K562 (cell line): ENCODE data around the gene COPA. TPM values are rescaled to one million over a fixed set of nuclear protein-coding genes. Genes with fewer than 3 reads are reported as not detected.

Experiments used
- ATF1 ChIP-seq, 2 experiments: fragments of 450-650 bp in 1 of 2; IDR thresholded peaks; 2 replicates each; pipeline ENCODE4 v1.6.1; 2016; ENCODE audit warnings: missing compliant biosample characterization in 1 of 2, missing genetic modification characterization in 1 of 2
- CREB1 ChIP-seq, 2 experiments: sonication (generic) in 1 of 2; formaldehyde crosslinking in 1 of 2; IDR thresholded peaks; 2 replicates each; pipeline versions ENCODE4 v1.6.1 to v1.8.0; 2012 to 2022; ENCODE audit warnings: inconsistent platforms in 1 of 2, mild to moderate bottlenecking in 1 of 2, missing genetic modification reagents in 1 of 2, moderate library complexity in 1 of 2
- FOXK1 ChIP-seq: sonication (generic); formaldehyde crosslinking; IDR thresholded peaks from 2 replicates; pipeline ENCODE4 v1.8.0; 2022; ENCODE audit warnings: missing genetic modification reagents, mild to moderate bottlenecking, borderline replicate concordance
- GTF2E2 ChIP-seq: fragments of 200-800 bp; sonication (Bioruptor generic); IDR thresholded peaks from 2 replicates; pipeline ENCODE4 v1.6.1; 2016; ENCODE audit warnings: missing genetic modification characterization, missing compliant biosample characterization
- HNRNPL ChIP-seq: fragments of 200-400 bp; formaldehyde crosslinking; IDR thresholded peaks from 2 replicates; pipeline ENCODE4 v1.6.1; 2017; ENCODE audit warnings: low read depth, mild to moderate bottlenecking, low read length
- MAFF ChIP-seq: IDR thresholded peaks from 2 replicates; pipeline ENCODE4 v1.6.1; 2012; ENCODE audit warnings: low read length, improper control_type of control experiment
- MAFK ChIP-seq: IDR thresholded peaks from 2 replicates; pipeline ENCODE4 v1.6.1; 2011; ENCODE audit warnings: low read length, improper control_type of control experiment
- NKRF ChIP-seq: fragments of 450-650 bp; IDR thresholded peaks from 2 replicates; pipeline ENCODE4 v1.6.1; 2016; ENCODE audit warnings: borderline replicate concordance
- SIRT6 ChIP-seq: IDR thresholded peaks from one replicate; pipeline ENCODE4 v1.6.1; 2012; ENCODE audit warnings: low read depth, mild to moderate bottlenecking, control low read depth, inconsistent platforms, low read length, moderate library complexity
- SREBF1 ChIP-seq: fragments of 150-350 bp; IDR thresholded peaks from 2 replicates; pipeline ENCODE4 v1.6.1; 2014; ENCODE audit warnings: antibody characterized with exemption, low read depth, low read length, borderline replicate concordance
- SREBF2 ChIP-seq: sonication (generic); formaldehyde crosslinking; IDR thresholded peaks from 2 replicates; pipeline ENCODE4 v1.4.0; 2020; ENCODE audit warnings: mild to moderate bottlenecking, missing genetic modification reagents
- UBTF ChIP-seq, 2 experiments: IDR thresholded peaks; 2 replicates each; pipeline ENCODE4 v1.6.1; 2012; ENCODE audit warnings: improper control_type of control experiment in 2 of 2, low read depth in 2 of 2, low read length in 2 of 2, borderline replicate concordance in 1 of 2
- ZNF175 ChIP-seq: fragments of 200-800 bp; sonication (Bioruptor generic); IDR thresholded peaks from 2 replicates; pipeline ENCODE4 v1.6.1; 2016; ENCODE audit warnings: low read depth, mild to moderate bottlenecking, missing genetic modification characterization, missing compliant biosample characterization
- ZNF23 ChIP-seq: fragments of 250-450 bp; sonication (Bioruptor Pico); IDR thresholded peaks from 2 replicates; pipeline ENCODE4 v1.4.0; 2020; ENCODE audit warnings: mild to moderate bottlenecking
- ZNF507 ChIP-seq: conservative IDR thresholded peaks from 2 replicates; pipeline ENCODE4 v1.6.1; 2017; ENCODE audit warnings: missing genetic modification characterization, missing compliant biosample characterization
- ZNF668 ChIP-seq: fragments of 250-450 bp; sonication (Bioruptor Pico); IDR thresholded peaks from 2 replicates; pipeline ENCODE4 v1.8.0; 2022; ENCODE audit warnings: mild to moderate bottlenecking, inconsistent platforms
- polyA plus RNA-seq, 8 experiments: library from polyadenylated mRNA; depleted of rRNA in 4 of 8; stranded (reverse) in 5 of 8; unstranded in 3 of 8; fragments of >200 nt; fragmentation: Nextera tagmentation in 2 of 8; fragmentation: Illumina TruSeq in 1 of 8; extraction: Ambion mirVana in 2 of 8; extraction: Trizol in 1 of 8; gene quantifications; 2 replicates each; pipeline versions ENCODE4 v1.2.1 to v1.2.3, GENCODE V29; 2011 to 2014; ENCODE audit warnings: inconsistent platforms in 1 of 8, missing spikeins in 1 of 8
- total RNA-seq, 7 experiments: library from RNA; depleted of rRNA in 6 of 7; stranded (reverse); fragments of >200 nt in 6 of 7; fragmentation: Illumina TruSeq in 2 of 7; extraction: Trizol in 2 of 7; gene quantifications; 2 replicates each; pipeline versions ENCODE4 v1.2.1 to v1.2.3, GENCODE V29; 2011 to 2021; ENCODE audit warnings: low replicate concordance in 1 of 7
- TF ChIP-seq, protein P1 (sequence below), 2 experiments: fragments of 250-450 bp in 1 of 2; fragments of 450-650 bp in 1 of 2; sonication (Bioruptor Pico) in 1 of 2; IDR thresholded peaks; 2 replicates each; pipeline versions ENCODE4 v1.6.1 to v1.8.0; 2016 to 2021; ENCODE audit warnings: mild to moderate bottlenecking in 2 of 2, moderate library complexity in 2 of 2, missing compliant biosample characterization in 1 of 2, missing genetic modification characterization in 1 of 2
- TF ChIP-seq, protein P2 (sequence below): sonication (generic); formaldehyde crosslinking; IDR thresholded peaks from 2 replicates; pipeline ENCODE4 v1.8.0; 2022; ENCODE audit warnings: mild to moderate bottlenecking, missing genetic modification reagents, borderline replicate concordance
- TF ChIP-seq, protein P3 (sequence below): fragments of 250-450 bp; sonication (Bioruptor Pico); IDR thresholded peaks from 2 replicates; pipeline ENCODE4 v1.8.0; 2021; ENCODE audit warnings: moderate library complexity, mild to moderate bottlenecking, inconsistent platforms

Gene COPA
- total and polyA plus RNA-seq, 9 of the 15 experiments (the other 6 are each of a cell fraction or from before 2014, with no cell fraction given), result 49.8 to 222 (median 110) TPM

DNA sequence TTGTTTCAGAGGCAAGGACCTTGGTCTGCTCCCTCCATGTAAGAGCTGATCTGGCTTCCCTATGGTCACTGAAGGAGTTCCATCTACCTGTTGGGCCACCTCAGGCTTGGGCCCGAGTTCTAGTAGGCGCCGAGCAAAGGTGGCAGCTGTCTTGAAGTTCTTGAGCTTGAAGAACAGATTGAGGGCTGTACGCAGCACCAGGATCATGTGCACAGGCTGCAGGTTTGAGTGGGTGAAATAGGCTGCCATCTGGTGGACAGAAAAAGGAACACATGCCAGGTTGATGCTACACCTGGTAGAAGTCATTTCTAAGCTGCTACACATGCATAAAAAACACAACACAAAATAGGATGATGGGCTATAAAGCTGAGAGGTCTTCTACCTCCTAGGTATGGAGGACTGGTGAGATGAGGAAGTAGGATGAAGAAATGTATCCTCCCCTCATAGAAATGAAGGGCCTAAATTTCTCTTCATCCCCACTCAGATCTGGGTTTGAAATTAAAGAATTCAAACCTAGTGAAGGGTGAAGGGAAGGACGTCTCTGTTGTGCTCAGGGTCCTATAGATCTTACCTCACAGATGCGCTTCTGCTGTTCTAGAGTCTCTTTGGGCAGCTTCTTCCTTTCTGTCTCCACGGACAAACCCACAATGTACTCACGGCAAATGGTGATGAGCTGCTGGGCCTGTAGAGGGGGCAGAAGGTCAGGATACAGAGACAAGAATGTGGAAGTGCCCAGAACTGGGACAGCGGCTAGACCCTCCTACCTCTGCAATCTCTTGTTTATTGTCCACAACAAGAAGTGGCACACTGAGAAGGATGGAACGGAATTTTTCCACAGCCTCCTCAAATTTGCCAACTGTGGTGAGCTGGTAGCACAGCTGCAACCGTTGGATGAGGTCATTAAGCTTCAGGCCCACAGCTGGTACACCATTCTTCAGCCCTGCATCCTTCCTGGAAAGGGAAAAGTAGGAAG lies 51.5 kb downstream of the COPA start (continued):
- TF ChIP-seq, protein P1, sequence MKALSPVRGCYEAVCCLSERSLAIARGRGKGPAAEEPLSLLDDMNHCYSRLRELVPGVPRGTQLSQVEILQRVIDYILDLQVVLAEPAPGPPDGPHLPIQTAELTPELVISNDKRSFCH (CRISPR knock-in tag; IDR thresholded peaks at IDR 0.05), result no peak
- TF ChIP-seq, protein P1 (tag; IDR thresholded peaks at IDR 0.05), result 0 out of 2 replicates have a peak, but pooled peaks have one; percentile 16
- TF ChIP-seq ATF1 (CRISPR knock-in tag; IDR thresholded peaks at IDR 0.05), result no peak
- no peak for TF ChIP-seq ATF1 (tag; IDR thresholded peaks at IDR 0.05)
- TF ChIP-seq, protein P2, sequence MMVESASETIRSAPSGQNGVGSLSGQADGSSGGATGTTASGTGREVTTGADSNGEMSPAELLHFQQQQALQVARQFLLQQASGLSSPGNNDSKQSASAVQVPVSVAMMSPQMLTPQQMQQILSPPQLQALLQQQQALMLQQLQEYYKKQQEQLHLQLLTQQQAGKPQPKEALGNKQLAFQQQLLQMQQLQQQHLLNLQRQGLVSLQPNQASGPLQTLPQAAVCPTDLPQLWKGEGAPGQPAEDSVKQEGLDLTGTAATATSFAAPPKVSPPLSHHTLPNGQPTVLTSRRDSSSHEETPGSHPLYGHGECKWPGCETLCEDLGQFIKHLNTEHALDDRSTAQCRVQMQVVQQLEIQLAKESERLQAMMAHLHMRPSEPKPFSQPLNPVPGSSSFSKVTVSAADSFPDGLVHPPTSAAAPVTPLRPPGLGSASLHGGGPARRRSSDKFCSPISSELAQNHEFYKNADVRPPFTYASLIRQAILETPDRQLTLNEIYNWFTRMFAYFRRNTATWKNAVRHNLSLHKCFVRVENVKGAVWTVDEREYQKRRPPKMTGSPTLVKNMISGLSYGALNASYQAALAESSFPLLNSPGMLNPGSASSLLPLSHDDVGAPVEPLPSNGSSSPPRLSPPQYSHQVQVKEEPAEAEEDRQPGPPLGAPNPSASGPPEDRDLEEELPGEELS (CRISPR knock-in tag), result no peak
- 0 out of 4 replicates have a peak, but pooled peaks of 1 of the 2 experiments have one; percentile 36 for TF ChIP-seq UBTF (IDR thresholded peaks at IDR 0.05; ENCODE audit: borderline replicate concordance in 1 of 2, low read depth in 2 of 2, low read length in 2 of 2)
- no peak for TF ChIP-seq ZNF23 (CRISPR knock-in tag)
- TF ChIP-seq ZNF668 (CRISPR knock-in tag), result no peak
- TF ChIP-seq HNRNPL, result no peak
- no peak for TF ChIP-seq CREB1 (IDR thresholded peaks at IDR 0.05)
- TF ChIP-seq CREB1 (CRISPR knock-in tag; IDR thresholded peaks at IDR 0.05), result peak; percentile 17; the same call in 1 of the 2 replicates
- no peak for TF ChIP-seq MAFF
- TF ChIP-seq GTF2E2 (tag), result no peak
- no peak for TF ChIP-seq SREBF1
- no peak for TF ChIP-seq FOXK1 (CRISPR knock-in tag)
- TF ChIP-seq, protein P3, sequence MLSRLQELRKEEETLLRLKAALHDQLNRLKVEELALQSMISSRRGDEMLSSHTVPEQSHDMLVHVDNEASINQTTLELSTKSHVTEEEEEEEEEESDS (CRISPR knock-in tag), result no peak
- TF ChIP-seq SREBF2, result no peak
- no peak for TF ChIP-seq ZNF507 (tag)
- no peak for TF ChIP-seq SIRT6
- no peak for TF ChIP-seq NKRF
- no peak for TF ChIP-seq MAFK
- TF ChIP-seq ZNF175, result no peak
